ENCODE results near the gene CACNG3.

- TF ChIP-seq EZH2 (IDR thresholded peaks at IDR 0.05), result no peak
- TF ChIP-seq POLR2AphosphoS5 (IDR thresholded peaks at IDR 0.05; ENCODE audit: borderline replicate concordance, low read depth, low read length), result no peak
These were observed 23.2 kb upstream of the CACNG3 start for GRCh38 chr16:24232936-24233335.
